Muscle of leg (tissue), 11 donors: ENCODE results near the gene KCTD15. TPM values are rescaled to one million over a fixed set of nuclear protein-coding genes. Genes with fewer than 3 reads are reported as not detected.
A peak's percentile ranks its signal among the peaks of the same experiment; 100 is the strongest.
"Not testable (repeated sequence)": the region's sequence is repeated elsewhere in the genome, so short reads cannot be mapped to it uniquely, and the experiment has no call there.

Experiments
- DNase-seq: peaks from one replicate; pipeline ENCODE4 v3.0.0; 2013
- H3K27ac ChIP-seq: one replicate; pipeline ENCODE4 v1.5.1; 2013; ENCODE audit warnings: mild to moderate bottlenecking, low read length, control low read depth
- H3K27me3 ChIP-seq: one replicate; pipeline ENCODE4 v1.6.1; 2013; ENCODE audit warnings: low read length; ENCODE audit not compliant: control insufficient read depth, insufficient read depth
- H3K36me3 ChIP-seq: one replicate; pipeline ENCODE4 v1.6.1; 2013; ENCODE audit warnings: low read length; ENCODE audit not compliant: control insufficient read depth, insufficient read depth
- H3K4me1 ChIP-seq: one replicate; pipeline ENCODE4 v1.6.1; 2013; ENCODE audit warnings: low read length; ENCODE audit not compliant: control insufficient read depth, insufficient read depth
- H3K4me3 ChIP-seq: one replicate; pipeline ENCODE4 v1.5.1; 2013; ENCODE audit warnings: low read length, control low read depth
- H3K9me3 ChIP-seq: replicated peaks from 2 replicates; pipeline ENCODE4 v1.6.1; 2013; ENCODE audit warnings: low read depth, low read length; ENCODE audit not compliant: control insufficient read depth
- WGBS: methylation state at CpG from one replicate; pipeline ENCODE4 v1.1.5; 2013; ENCODE audit warnings: missing lambda C conversion rate; ENCODE audit not compliant: insufficient coverage; 5-methylcytosine and 5-hydroxymethylcytosine counted together
- polyA plus RNA-seq, 8 donors: library from polyadenylated mRNA; unstranded; fragments of 120-200 nt; gene quantifications; one replicate each; pipeline versions ENCODE4 v1.2.1 to v1.2.3, GENCODE V29; 2013; ENCODE audit warnings: inconsistent platforms in 1 of 8, low replicate concordance in 1 of 8; ENCODE audit not compliant: insufficient read length in 8 of 8, insufficient read depth in 1 of 8
- total RNA-seq: library from RNA; stranded (reverse); fragments of 120-200 nt; gene quantifications from one replicate; pipeline ENCODE4 v1.2.4, GENCODE V29; 2013

The KCTD15 gene
- total and polyA plus RNA-seq, 9 donors, result 23.8 to 45.8 (median 34.5) TPM

- Histone ChIP-seq H3K27ac (no peak overlapping the region), H3K4me1 (no peaks in the 10 kb centered on the region), H3K36me3 (peaks cover 63% of the 10 kb centered on the region), H3K27me3 (no peaks in the 10 kb centered on the region), H3K4me3 (no peak overlapping the region), H3K9me3 (no peaks in the 10 kb centered on the region)
- WGBS, result 79% methylated on average over 19 of the region's 28 CpGs
- DNase-seq, result no peak
Observed at GRCh38 chr19:33812388-33813330, 16.0 kb downstream of the KCTD15 start.

GRCh38 chr19:33813391-33814101 lies 16.9 kb downstream of the KCTD15 start:
- WGBS, result 75% methylated on average over 13 of the region's 16 CpGs

GRCh38 chr19:33814181-33815165 lies 17.8 kb downstream of the KCTD15 start:
- Histone ChIP-seq H3K27ac (no peak overlapping the region), H3K36me3 (peaks cover 48% of the 10 kb centered on the region), H3K4me3 (no peak overlapping the region), H3K9me3 (no peaks in the 10 kb centered on the region), H3K27me3 (peaks cover 1% of the 10 kb centered on the region), H3K4me1 (peaks cover 2% of the 10 kb centered on the region)
- DNase-seq, result no peak
- 72% methylated on average over 10 of the region's 21 CpGs for WGBS

More at GRCh38 chr19:33813391-33814101, 16.9 kb downstream of the KCTD15 start:
- Histone ChIP-seq H3K27ac (no peak overlapping the region), H3K27me3 (no peaks in the 10 kb centered on the region), H3K36me3 (peaks cover 55% of the 10 kb centered on the region), H3K9me3 (no peaks in the 10 kb centered on the region), H3K4me1 (no peaks in the 10 kb centered on the region), H3K4me3 (no peak overlapping the region)
- DNase-seq, result no peak

GRCh38 chr19:33815380-33816340 lies 19.0 kb downstream of the KCTD15 start:
- no peak overlapping the region for H3K27ac ChIP-seq
- H3K9me3 ChIP-seq, result no peaks in the 10 kb centered on the region
- H3K36me3 ChIP-seq, result peaks cover 38% of the 10 kb centered on the region
- H3K4me3 ChIP-seq, result no peak overlapping the region
- 75% methylated on average over 3 of the region's 15 CpGs for WGBS
- peaks cover 12% of the 10 kb centered on the region for H3K27me3 ChIP-seq
- H3K4me1 ChIP-seq, result peaks cover 14% of the 10 kb centered on the region
- no peak for DNase-seq

GRCh38 chr19:33818411-33818810 lies 21.7 kb downstream of the KCTD15 start:
- Histone ChIP-seq H3K4me3 (no peak overlapping the region), H3K36me3 (peaks cover 13% of the 10 kb centered on the region), H3K27me3 (peaks cover 16% of the 10 kb centered on the region), H3K9me3 (no peaks in the 10 kb centered on the region), H3K4me1 (peaks cover 15% of the 10 kb centered on the region), H3K27ac (no peak overlapping the region)
- no peak for DNase-seq
- 100% methylated on average over 2 of the region's 4 CpGs for WGBS

- Histone ChIP-seq H3K27me3 (peaks cover 16% of the 10 kb centered on the region), H3K4me1 (peaks cover 15% of the 10 kb centered on the region)
- not testable (repeated sequence) for H3K9me3 ChIP-seq, H3K4me3 ChIP-seq, H3K27ac ChIP-seq, DNase-seq, H3K36me3 ChIP-seq
- 76% methylated on average over 2 of the region's 7 CpGs for WGBS
Observed at GRCh38 chr19:33819078-33819477, 22.4 kb downstream of the KCTD15 start.

- Histone ChIP-seq H3K4me3 (peak overlapping the region; percentile 44), H3K36me3 (peaks cover 3% of the 10 kb centered on the region), H3K27me3 (peaks cover 16% of the 10 kb centered on the region), H3K4me1 (peaks cover 15% of the 10 kb centered on the region), H3K9me3 (no peaks in the 10 kb centered on the region), H3K27ac (no peak overlapping the region)
- DNase-seq, result no peak
- WGBS, result 2% methylated on average over 5 of the region's 10 CpGs
Observed at GRCh38 chr19:33819506-33819879, 22.8 kb downstream of the KCTD15 start.

- H3K36me3 ChIP-seq, result no peaks in the 10 kb centered on the region
- peaks cover 16% of the 10 kb centered on the region for H3K27me3 ChIP-seq
- H3K9me3 ChIP-seq, result no peaks in the 10 kb centered on the region
- peaks cover 15% of the 10 kb centered on the region for H3K4me1 ChIP-seq
- WGBS, result 4% methylated on average over 55 of the region's 61 CpGs
- H3K4me3 ChIP-seq, result peak overlapping the region; percentile 44
- DNase-seq, result peak; percentile 55
- no peak overlapping the region for H3K27ac ChIP-seq
Observed at GRCh38 chr19:33819880-33820781, 23.5 kb downstream of the KCTD15 start.
